ENCODE data around the gene CCL18. TPM values are rescaled to one million over a fixed set of nuclear protein-coding genes. Genes with fewer than 3 reads are reported as not detected.
"Not testable (repeated sequence)": the region's sequence is repeated elsewhere in the genome, so short reads cannot be mapped to it uniquely, and the experiment has no call there.

CCL18 gene
- polyA plus RNA-seq, 1 experiment, result not detected

DNA sequence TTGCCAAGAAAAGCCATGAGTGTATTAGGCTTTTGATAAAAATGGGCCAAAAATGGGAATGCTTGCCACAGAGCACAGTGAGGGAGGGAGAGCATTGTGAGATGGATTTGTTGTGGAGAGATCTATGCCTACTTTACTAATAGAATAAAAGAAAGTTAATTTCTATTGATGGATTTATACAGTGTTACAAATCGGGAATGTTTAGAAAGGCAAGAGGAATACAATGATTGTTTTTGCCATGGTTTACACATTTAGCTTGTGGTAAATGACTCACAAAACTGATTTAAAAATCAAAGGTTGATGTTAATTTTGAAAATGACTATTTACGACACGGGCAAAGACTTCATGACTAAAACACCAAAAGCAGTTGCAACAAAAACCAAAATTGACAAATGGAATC is 56.1 kb downstream of the CCL18 start:
- Histone ChIP-seq H3K9me3 (ENCODE audit: control insufficient read depth, insufficient read depth, low read length) (peaks cover 5% of the 10 kb centered on the region), H3K27ac (ENCODE audit: low read depth, low read length) (no peak overlapping the region), H3K27me3 (ENCODE audit: control insufficient read depth, insufficient read depth, low read length) (no peaks in the 10 kb centered on the region), H3K4me3 (ENCODE audit: low read depth, low read length) (no peak overlapping the region)
- no peak for DNase-seq (ENCODE audit: low read depth, low spot score)
- POLR2A ChIA-PET, result no interaction called here
- TF ChIP-seq, protein P1, sequence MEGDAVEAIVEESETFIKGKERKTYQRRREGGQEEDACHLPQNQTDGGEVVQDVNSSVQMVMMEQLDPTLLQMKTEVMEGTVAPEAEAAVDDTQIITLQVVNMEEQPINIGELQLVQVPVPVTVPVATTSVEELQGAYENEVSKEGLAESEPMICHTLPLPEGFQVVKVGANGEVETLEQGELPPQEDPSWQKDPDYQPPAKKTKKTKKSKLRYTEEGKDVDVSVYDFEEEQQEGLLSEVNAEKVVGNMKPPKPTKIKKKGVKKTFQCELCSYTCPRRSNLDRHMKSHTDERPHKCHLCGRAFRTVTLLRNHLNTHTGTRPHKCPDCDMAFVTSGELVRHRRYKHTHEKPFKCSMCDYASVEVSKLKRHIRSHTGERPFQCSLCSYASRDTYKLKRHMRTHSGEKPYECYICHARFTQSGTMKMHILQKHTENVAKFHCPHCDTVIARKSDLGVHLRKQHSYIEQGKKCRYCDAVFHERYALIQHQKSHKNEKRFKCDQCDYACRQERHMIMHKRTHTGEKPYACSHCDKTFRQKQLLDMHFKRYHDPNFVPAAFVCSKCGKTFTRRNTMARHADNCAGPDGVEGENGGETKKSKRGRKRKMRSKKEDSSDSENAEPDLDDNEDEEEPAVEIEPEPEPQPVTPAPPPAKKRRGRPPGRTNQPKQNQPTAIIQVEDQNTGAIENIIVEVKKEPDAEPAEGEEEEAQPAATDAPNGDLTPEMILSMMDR (IDR thresholded peaks at IDR 0.05; ENCODE audit: low read depth, low read length), result no peak
- CTCF ChIA-PET, result interaction anchor here (1.3 kb wide), 1 partner anchor 28 kb away, joined by 3 read pairs; no protein-coding TSS in a partner anchor

DNA sequence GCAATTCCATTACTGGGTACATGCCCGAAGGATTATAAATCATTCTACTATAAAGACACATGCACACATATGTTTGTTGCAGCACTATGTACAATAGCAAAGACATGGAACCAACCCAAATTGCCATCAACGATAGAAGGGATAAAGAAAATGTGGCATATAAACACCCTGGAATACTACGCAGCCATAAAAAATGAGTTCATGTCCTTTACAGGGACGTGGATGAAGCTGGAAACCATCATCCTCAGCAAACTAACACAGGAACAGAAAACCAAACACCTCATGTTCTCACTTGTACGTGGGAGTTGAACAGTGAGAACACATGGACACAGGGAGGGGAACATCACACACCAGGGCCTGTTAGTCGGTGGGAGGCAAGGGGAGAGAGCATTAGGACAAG is 57.0 kb downstream of the CCL18 start:
- H3K4me3 ChIP-seq (ENCODE audit: low read depth, low read length); CTCF ChIA-PET; H3K27me3 ChIP-seq (ENCODE audit: control insufficient read depth, insufficient read depth, low read length); POLR2A ChIA-PET; H3K9me3 ChIP-seq (ENCODE audit: control insufficient read depth, insufficient read depth, low read length); DNase-seq (ENCODE audit: low read depth, low spot score); H3K27ac ChIP-seq (ENCODE audit: low read depth, low read length): not testable (repeated sequence)

Small RNA genes within 50 kb of the gene (small RNA-seq; reads per million reads assigned to genes)
- not detected for gene RN7SL301P (ENCODE audit: insufficient read length, low read depth)

Other genes starting within 250 kb of the CCL18 start
- gene HEATR9, start 195.4 kb upstream of the CCL18 start, polyA plus RNA-seq (2011; rRNA removed), result not detected in 2 replicates
- not detected in 2 replicates for gene CCL5, start 183.9 kb upstream of the CCL18 start, polyA plus RNA-seq (2011; rRNA removed)
- not detected in 2 replicates for gene RDM1, start 133.5 kb upstream of the CCL18 start, polyA plus RNA-seq (2011; rRNA removed)
- gene LYZL6, start 120.6 kb upstream of the CCL18 start, polyA plus RNA-seq (2011; rRNA removed), result not detected in 2 replicates
- not detected in 2 replicates for gene CCL16, start 82.8 kb upstream of the CCL18 start, polyA plus RNA-seq (2011; rRNA removed)
- gene CCL14, start 77.5 kb upstream of the CCL18 start, polyA plus RNA-seq (2011; rRNA removed), result not detected in 2 replicates
- gene CCL15, start 62.7 kb upstream of the CCL18 start, polyA plus RNA-seq (2011; rRNA removed), result not detected in 2 replicates
- not detected in 2 replicates for gene CCL23, start 46.3 kb upstream of the CCL18 start, polyA plus RNA-seq (2011; rRNA removed)
- gene CCL3, start 25.9 kb downstream of the CCL18 start, polyA plus RNA-seq (2011; rRNA removed), result not detected in 2 replicates
- not detected in 2 replicates for gene CCL4, start 39.6 kb downstream of the CCL18 start, polyA plus RNA-seq (2011; rRNA removed)
- gene TBC1D3B, start 112.4 kb downstream of the CCL18 start, polyA plus RNA-seq (2011; rRNA removed), result 1.2 and 1.3 TPM in 2 replicates
- not detected in 2 replicates for gene CCL3L1, start 132.5 kb downstream of the CCL18 start, polyA plus RNA-seq (2011; rRNA removed)
- not detected in 2 replicates for gene CCL4L2, start 146.8 kb downstream of the CCL18 start, polyA plus RNA-seq (2011; rRNA removed)
- gene TBC1D3I, start 200.3 kb downstream of the CCL18 start, polyA plus RNA-seq (2011; rRNA removed), result 0.10 and 0.19 TPM in 2 replicates